Posterior vena cava (tissue), 2 donors: ENCODE data around the gene NDUFA12. TPM values are rescaled to one million over a fixed set of nuclear protein-coding genes. Genes with fewer than 3 reads are reported as not detected.
"Not testable (repeated sequence)": the region's sequence is repeated elsewhere in the genome, so short reads cannot be mapped to it uniquely, and the experiment has no call there.

Source experiments
- DNase-seq: peaks from one replicate; pipeline ENCODE4 v3.0.0-alpha.2; 2020; ENCODE audit warnings: low spot score
- intact Hi-C, 2 donors: fragments of 100-400 bp; cut with DNase I; formaldehyde crosslinking; loops; one replicate each; pipeline versions ENCODE4 v1.14.1 to v1.14.2; 2022 to 2023
- long read RNA-seq, 2 donors: library from polyadenylated mRNA; unstranded; transcript quantifications; one replicate each; pipeline ENCODE4 v2.0.0, GENCODE V29; 2020 to 2021
- total RNA-seq, 2 donors: library from RNA; stranded (reverse); fragmentation: NEBNext Ultra II Directional; extraction: Animal tissue kit (Norgen Biotek cat#: 25700); gene quantifications; one replicate each; pipeline ENCODE4 v1.2.1, GENCODE V29; 2021
- donor health status: DM: yes; HTN: yes; CAD: no.
- donor health status: DM: yes; HTN: yes; CAD: no.

NDUFA12 gene
- 10 to 100 TPM; 81.0 to 86.5 TPM for total RNA-seq
- long read RNA-seq, donor 1, transcript NDUFA12-201 (4 exons, 635 nt), result major isoform, 18 of 18 reads
- long read RNA-seq, donor 1, partial matches to known transcripts, result 0 of 18 reads
- long read RNA-seq, donor 1, other reads (novel, unspliced or antisense), result 0 of 18 reads
- long read RNA-seq, donor 2, transcript NDUFA12-201 (4 exons, 635 nt), result major isoform, 9 of 12 reads
- long read RNA-seq, donor 2, partial matches to known transcripts, result 1 of 12 reads
- long read RNA-seq, donor 2, other reads (novel, unspliced or antisense), result 2 of 12 reads

- peak; percentile 99 for DNase-seq
- intact Hi-C loops, result no loop called here
Measured at GRCh38 chr12:95003213-95003920, at the start of gene NDUFA12. Gene NDUFA12 (minus strand): TSS chr12:95003697. CDS start chr12:95003680, 17 bp downstream.

- no peak for DNase-seq
- intact Hi-C loops, result no loop called here
Measured at GRCh38 chr12:95051241-95051640, 47.7 kb upstream of the NDUFA12 start.

- no peak for DNase-seq
- intact Hi-C loops, result no loop called here
Measured at GRCh38 chr12:95037906-95038305, 34.4 kb upstream of the NDUFA12 start.

- no peak for DNase-seq
- intact Hi-C loops, result no loop called here
Measured at GRCh38 chr12:95034750-95035149, 31.3 kb upstream of the NDUFA12 start.

GRCh38 chr12:95022477-95022876 is 19.0 kb upstream of the NDUFA12 start:
- DNase-seq, result no peak
- intact Hi-C loops, result no loop called here

- no peak for DNase-seq
- intact Hi-C loops, result no loop called here
Measured at GRCh38 chr12:95017482-95017881, 14.0 kb upstream of the NDUFA12 start.

GRCh38 chr12:95016120-95016519 is 12.6 kb upstream of the NDUFA12 start:
- intact Hi-C loops, result no loop called here
- no peak for DNase-seq

GRCh38 chr12:95014554-95014953 is 11.1 kb upstream of the NDUFA12 start:
- intact Hi-C loops, result no loop called here
- no peak for DNase-seq

GRCh38 chr12:95006206-95006605 is 2.7 kb upstream of the NDUFA12 start:
- DNase-seq, result no peak
- intact Hi-C loops, result no loop called here

- intact Hi-C loops, result no loop called here
Measured at GRCh38 chr12:95004610-95005009, 1.1 kb upstream of the NDUFA12 start.

GRCh38 chr12:95003921-95004272 is 400 bp upstream of the NDUFA12 start:
- no peak for DNase-seq
- intact Hi-C loops, result no loop called here

More at GRCh38 chr12:95004610-95005009, 1.1 kb upstream of the NDUFA12 start:
- no peak for DNase-seq

GRCh38 chr12:95002754-95003153 is 743 bp downstream of the NDUFA12 start:
- no peak for DNase-seq
- intact Hi-C loops, result no loop called here

- DNase-seq, result no peak
- intact Hi-C loops, result no loop called here
Measured at GRCh38 chr12:94998326-94998725, 5.2 kb downstream of the NDUFA12 start.

GRCh38 chr12:94997726-94998125 is 5.8 kb downstream of the NDUFA12 start:
- no peak for DNase-seq
- intact Hi-C loops, result no loop called here

- no peak for DNase-seq
- intact Hi-C loops, result no loop called here
Measured at GRCh38 chr12:94997061-94997460, 6.4 kb downstream of the NDUFA12 start.

GRCh38 chr12:94994312-94994711 is 9.2 kb downstream of the NDUFA12 start:
- intact Hi-C loops, result no loop called here
- no peak for DNase-seq

GRCh38 chr12:94993855-94994254 is 9.6 kb downstream of the NDUFA12 start:
- DNase-seq, intact Hi-C loops: not testable (repeated sequence)

- DNase-seq, result no peak
- intact Hi-C loops, result no loop called here
Measured at GRCh38 chr12:94990222-94990621, 13.3 kb downstream of the NDUFA12 start.

GRCh38 chr12:94988471-94988870 is 15.0 kb downstream of the NDUFA12 start:
- no peak for DNase-seq
- intact Hi-C loops, result no loop called here

- no peak for DNase-seq
- intact Hi-C loops, result no loop called here
Measured at GRCh38 chr12:94987801-94988200, 15.7 kb downstream of the NDUFA12 start.

GRCh38 chr12:94987076-94987669 is 16.3 kb downstream of the NDUFA12 start:
- no peak for DNase-seq
- intact Hi-C loops, result no loop called here
